NB4 (cell line): ENCODE data around the gene PDE4B.

Experiments
- POLR2A ChIP-seq: IDR thresholded peaks from 2 replicates; pipeline ENCODE4 v1.6.1; 2011; ENCODE audit warnings: mild to moderate bottlenecking; ENCODE audit not compliant: insufficient read length; ENCODE audit errors: extremely low read depth
- TF ChIP-seq, protein P1 (sequence below): IDR thresholded peaks from one replicate; pipeline ENCODE4 v1.5.1; 2012; ENCODE audit warnings: low read depth, low read length

DNA sequence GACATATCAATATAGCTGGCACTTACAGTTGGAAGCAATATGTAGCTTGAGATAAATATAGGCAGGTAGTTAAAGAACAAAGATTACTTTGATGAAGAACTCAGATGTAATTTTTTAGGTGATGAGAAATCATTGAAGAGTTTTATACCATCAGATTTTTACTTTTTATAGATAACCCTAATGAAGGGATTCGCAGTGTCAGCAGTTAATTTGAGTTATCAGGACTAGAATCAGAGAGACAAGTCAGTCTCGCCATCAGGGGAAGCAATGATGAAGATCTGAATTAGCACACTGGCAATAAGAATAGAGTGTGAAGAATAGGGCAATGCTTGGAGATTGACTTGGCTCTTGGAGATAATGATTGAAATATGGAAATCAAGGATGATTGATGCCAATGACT, 342.5 kb downstream of the PDE4B start:
- TF ChIP-seq POLR2A, result no peak
- TF ChIP-seq, protein P1, sequence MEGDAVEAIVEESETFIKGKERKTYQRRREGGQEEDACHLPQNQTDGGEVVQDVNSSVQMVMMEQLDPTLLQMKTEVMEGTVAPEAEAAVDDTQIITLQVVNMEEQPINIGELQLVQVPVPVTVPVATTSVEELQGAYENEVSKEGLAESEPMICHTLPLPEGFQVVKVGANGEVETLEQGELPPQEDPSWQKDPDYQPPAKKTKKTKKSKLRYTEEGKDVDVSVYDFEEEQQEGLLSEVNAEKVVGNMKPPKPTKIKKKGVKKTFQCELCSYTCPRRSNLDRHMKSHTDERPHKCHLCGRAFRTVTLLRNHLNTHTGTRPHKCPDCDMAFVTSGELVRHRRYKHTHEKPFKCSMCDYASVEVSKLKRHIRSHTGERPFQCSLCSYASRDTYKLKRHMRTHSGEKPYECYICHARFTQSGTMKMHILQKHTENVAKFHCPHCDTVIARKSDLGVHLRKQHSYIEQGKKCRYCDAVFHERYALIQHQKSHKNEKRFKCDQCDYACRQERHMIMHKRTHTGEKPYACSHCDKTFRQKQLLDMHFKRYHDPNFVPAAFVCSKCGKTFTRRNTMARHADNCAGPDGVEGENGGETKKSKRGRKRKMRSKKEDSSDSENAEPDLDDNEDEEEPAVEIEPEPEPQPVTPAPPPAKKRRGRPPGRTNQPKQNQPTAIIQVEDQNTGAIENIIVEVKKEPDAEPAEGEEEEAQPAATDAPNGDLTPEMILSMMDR, result no peak
